Muscle layer of colon (tissue), 2 donors: ENCODE measurements around the gene GNB2.
A peak's percentile ranks its signal among the peaks of the same experiment; 100 is the strongest.

Experiments
- H3K27ac ChIP-seq: one replicate; pipeline ENCODE4 v1.7.0; 2013; ENCODE audit warnings: low read depth, mild to moderate bottlenecking, low read length, moderate library complexity
- H3K27me3 ChIP-seq, 2 donors: one replicate each; pipeline ENCODE4 v1.7.0; 2013; ENCODE audit warnings: low read length in 2 of 2, mild to moderate bottlenecking in 2 of 2; ENCODE audit not compliant: insufficient read depth in 2 of 2, control insufficient read depth in 1 of 2
- H3K36me3 ChIP-seq: one replicate; pipeline ENCODE4 v1.7.0; 2013; ENCODE audit warnings: mild to moderate bottlenecking, low read length; ENCODE audit not compliant: insufficient read depth
- H3K4me1 ChIP-seq: one replicate; pipeline ENCODE4 v1.7.0; 2013; ENCODE audit warnings: mild to moderate bottlenecking, low read length; ENCODE audit not compliant: insufficient read depth
- H3K4me3 ChIP-seq, 2 donors: one replicate each; pipeline ENCODE4 v1.7.0; 2013; ENCODE audit warnings: low read length in 2 of 2, low read depth in 1 of 2, mild to moderate bottlenecking in 1 of 2, moderate library complexity in 1 of 2
- H3K9ac ChIP-seq: one replicate; pipeline ENCODE4 v1.7.0; 2013; ENCODE audit warnings: low read length
- H3K9me3 ChIP-seq: one replicate; pipeline ENCODE4 v1.7.0; 2013; ENCODE audit warnings: mild to moderate bottlenecking, low read length
- donor health status: abdominal sarcoma.
- donor health status: Adenocarcinoma of cecum.

Gene GNB2

GRCh38 chr7:100678291-100678984 is 4.9 kb downstream of the GNB2 start:
- Histone ChIP-seq H3K36me3 (peaks cover 49% of the 10 kb centered on the region), H3K9me3 (no peaks in the 10 kb centered on the region), H3K27ac (no peak overlapping the region)

GRCh38 chr7:100679129-100679926 is 5.8 kb downstream of the GNB2 start:
- Histone ChIP-seq H3K27ac (no peak overlapping the region), H3K4me1 (peaks cover 8% of the 10 kb centered on the region), H3K9ac (no peak overlapping the region), H3K9me3 (no peaks in the 10 kb centered on the region), H3K36me3 (peaks cover 53% of the 10 kb centered on the region), H3K4me3 (no peak overlapping the region), H3K27me3 (no peaks in the 10 kb centered on the region)

More at GRCh38 chr7:100678291-100678984, 4.9 kb downstream of the GNB2 start:
- Histone ChIP-seq H3K27me3 (no peaks in the 10 kb centered on the region), H3K9ac (no peak overlapping the region), H3K4me1 (peaks cover 8% of the 10 kb centered on the region), H3K4me3 (no peak overlapping the region)

DNA sequence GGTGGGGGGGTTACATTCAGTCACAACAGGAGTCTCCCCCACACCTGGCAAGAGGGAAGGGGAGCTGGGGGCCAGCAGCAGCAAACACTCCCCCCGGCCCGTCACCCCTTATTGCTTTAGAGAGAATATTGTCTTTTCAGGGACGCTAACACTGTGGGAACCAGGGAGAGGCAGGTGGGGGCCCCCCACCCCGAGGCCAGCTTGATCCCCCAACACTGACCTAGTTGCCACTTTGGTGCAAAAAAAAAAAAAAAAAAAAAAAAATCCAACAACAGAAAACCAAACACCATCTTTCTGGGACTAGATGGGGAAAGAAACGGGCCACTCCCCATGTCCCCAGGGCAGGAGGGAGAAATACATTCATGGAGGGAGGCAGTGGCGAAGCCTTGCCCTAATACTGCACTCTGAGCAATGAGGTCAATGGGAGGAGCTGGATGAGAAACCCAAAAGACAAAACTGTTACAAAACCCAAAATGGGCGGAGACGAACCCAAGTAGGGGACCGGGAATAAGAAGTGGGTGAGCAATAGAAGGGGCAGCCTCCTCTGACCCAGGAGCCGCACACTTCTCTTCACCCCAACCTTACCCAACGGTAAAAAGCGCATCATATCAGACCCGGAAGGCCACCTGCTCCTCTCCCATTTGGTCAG is 6.5 kb downstream of the GNB2 start:
- H3K4me1 ChIP-seq = peaks cover 8% of the 10 kb centered on the region
- no peaks in the 10 kb centered on the region for H3K9me3 ChIP-seq
- H3K4me3 ChIP-seq = no peak overlapping the region
- H3K27ac ChIP-seq = peak overlapping the region; percentile 24
- no peak overlapping the region for H3K9ac ChIP-seq
- peaks cover 61% of the 10 kb centered on the region for H3K36me3 ChIP-seq
- H3K27me3 ChIP-seq = no peaks in the 10 kb centered on the region

- Histone ChIP-seq H3K27me3 (no peaks in the 10 kb centered on the region), H3K4me3 (no peak overlapping the region), H3K36me3 (peaks cover 67% of the 10 kb centered on the region), H3K4me1 (peaks cover 8% of the 10 kb centered on the region), H3K27ac (peak overlapping the region; percentile 24), H3K9ac (no peak overlapping the region), H3K9me3 (no peaks in the 10 kb centered on the region)
Measured at GRCh38 chr7:100680576-100681271, 7.2 kb downstream of the GNB2 start.

GRCh38 chr7:100681491-100682227 is 8.1 kb downstream of the GNB2 start:
- Histone ChIP-seq H3K4me1 (peaks cover 3% of the 10 kb centered on the region), H3K27ac (no peak overlapping the region), H3K36me3 (peaks cover 73% of the 10 kb centered on the region), H3K4me3 (peak overlapping the region in 1 of 2 donors; percentile 13), H3K9ac (no peak overlapping the region), H3K9me3 (no peaks in the 10 kb centered on the region), H3K27me3 (no peaks in the 10 kb centered on the region)

DNA sequence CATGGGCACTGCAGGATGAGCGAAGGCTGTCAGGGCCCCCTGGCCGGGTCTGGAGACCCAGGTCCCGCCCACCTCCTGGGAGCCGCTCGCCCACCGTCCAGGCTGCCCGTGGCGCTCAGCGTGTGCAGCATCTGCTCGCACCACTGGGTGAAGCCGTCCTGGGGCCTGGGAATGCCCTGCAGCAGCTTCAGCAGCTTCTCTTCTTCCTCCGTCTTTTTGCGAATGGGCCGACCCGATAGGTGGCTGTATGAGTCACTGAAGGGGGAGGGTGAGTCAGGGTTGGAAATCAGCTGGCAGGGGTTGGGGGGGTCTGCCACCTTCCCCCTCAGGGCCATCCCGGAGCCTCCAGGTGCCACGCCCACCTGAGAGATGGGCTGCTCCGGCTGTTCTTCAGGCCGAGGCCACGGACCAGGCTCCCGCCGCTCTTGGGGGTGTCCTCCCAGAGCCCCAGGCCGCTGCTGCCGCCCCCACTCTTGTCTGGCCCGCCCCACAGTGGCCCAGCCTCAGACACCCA is 8.7 kb downstream of the GNB2 start:
- no peak overlapping the region for H3K9ac ChIP-seq
- H3K9me3 ChIP-seq = no peaks in the 10 kb centered on the region
- H3K4me1 ChIP-seq = no peaks in the 10 kb centered on the region
- peaks cover 73% of the 10 kb centered on the region for H3K36me3 ChIP-seq
- peak overlapping the region in 1 of 2 donors; percentile 13 for H3K4me3 ChIP-seq
- no peaks in the 10 kb centered on the region for H3K27me3 ChIP-seq
- no peak overlapping the region for H3K27ac ChIP-seq

DNA sequence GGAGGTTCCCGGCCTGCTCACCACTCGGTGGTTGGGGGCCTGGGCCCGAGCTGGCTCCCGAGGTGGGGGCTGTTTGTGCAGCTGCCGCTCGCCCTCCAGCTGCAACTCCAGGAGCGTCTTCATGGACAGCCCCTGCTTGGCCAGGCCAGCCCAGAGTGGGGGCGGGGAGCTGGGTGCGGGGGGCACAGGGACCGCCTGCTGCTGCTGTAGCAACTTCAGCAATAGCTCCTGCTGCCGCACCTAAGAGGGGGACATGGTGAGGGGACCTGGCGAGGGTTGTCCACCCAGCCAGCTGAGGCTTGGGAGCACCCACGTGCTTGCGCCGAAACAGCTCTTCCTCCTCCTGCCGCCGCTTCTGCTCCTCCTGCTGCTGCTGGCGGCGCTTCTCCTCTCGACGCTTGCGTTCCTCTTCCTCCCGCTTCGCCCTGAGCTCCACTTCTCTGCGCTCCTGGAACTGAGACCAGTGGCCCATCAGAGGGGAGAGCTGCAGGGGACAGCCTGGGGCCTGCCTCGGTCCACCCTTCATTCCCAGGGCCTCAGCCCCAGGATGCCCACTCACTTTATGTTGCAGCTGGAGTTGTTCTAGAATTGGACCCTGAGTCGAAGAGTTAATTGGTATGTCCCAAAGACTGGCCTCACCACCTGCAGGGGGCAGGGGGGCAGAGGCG is 9.6 kb downstream of the GNB2 start:
- peaks cover 73% of the 10 kb centered on the region for H3K36me3 ChIP-seq
- no peaks in the 10 kb centered on the region for H3K9me3 ChIP-seq

GRCh38 chr7:100683659-100684533 is 10.4 kb downstream of the GNB2 start:
- no peak overlapping the region for H3K4me3 ChIP-seq
- no peak overlapping the region for H3K27ac ChIP-seq
- no peaks in the 10 kb centered on the region for H3K4me1 ChIP-seq
- H3K36me3 ChIP-seq = peaks cover 71% of the 10 kb centered on the region
- no peaks in the 10 kb centered on the region for H3K9me3 ChIP-seq
- no peaks in the 10 kb centered on the region for H3K27me3 ChIP-seq
- H3K9ac ChIP-seq = no peak overlapping the region

More for the DNA sequence above, 9.6 kb downstream of the GNB2 start:
- Histone ChIP-seq H3K27ac (no peak overlapping the region), H3K4me3 (no peak overlapping the region), H3K4me1 (no peaks in the 10 kb centered on the region), H3K9ac (no peak overlapping the region), H3K27me3 (no peaks in the 10 kb centered on the region)

- no peak overlapping the region for H3K9ac ChIP-seq
- H3K4me1 ChIP-seq = peaks cover 4% of the 10 kb centered on the region
- no peak overlapping the region for H3K27ac ChIP-seq
- no peaks in the 10 kb centered on the region for H3K27me3 ChIP-seq
- H3K9me3 ChIP-seq = no peaks in the 10 kb centered on the region
- H3K4me3 ChIP-seq = no peak overlapping the region
- peaks cover 64% of the 10 kb centered on the region for H3K36me3 ChIP-seq
Measured at GRCh38 chr7:100684534-100685042, 11.0 kb downstream of the GNB2 start.
